NCI-H2196 treated with DMSO at 0.1 percent for 48 hours (cell line): ENCODE results near the gene PRKN.

Experiments
- DNase-seq: peaks from one replicate; lab custom pipeline; 2025; ENCODE audit not compliant: unreplicated experiment; lab: John Stamatoyannopoulos, UW

The PRKN gene

GRCh38 chr6:161412795-161413194 lies 1314.8 kb downstream of the PRKN start:
- no peak for DNase-seq

- DNase-seq: no peak
These were observed 1316.2 kb downstream of the PRKN start for GRCh38 chr6:161411265-161411944.

DNA sequence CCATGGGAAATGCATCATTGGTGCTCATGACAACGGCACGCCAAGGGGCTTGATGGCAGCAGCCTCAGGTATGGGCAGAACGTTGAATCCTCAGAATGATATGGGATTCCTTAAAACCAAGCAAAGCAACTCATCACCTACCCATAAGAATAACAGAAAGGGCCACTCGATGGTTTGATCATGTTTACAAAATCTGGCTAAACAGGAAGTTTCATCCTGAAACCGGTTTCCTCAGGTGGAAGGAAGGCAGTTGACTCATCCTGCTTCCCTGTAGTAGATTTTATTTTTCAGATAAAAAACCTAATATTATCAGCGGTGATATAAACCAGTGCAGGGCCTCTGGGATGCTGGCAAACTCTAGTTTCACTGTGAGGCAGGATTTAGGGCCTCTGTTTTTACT lies 1316.8 kb downstream of the PRKN start:
- DNase-seq: no peak

DNA sequence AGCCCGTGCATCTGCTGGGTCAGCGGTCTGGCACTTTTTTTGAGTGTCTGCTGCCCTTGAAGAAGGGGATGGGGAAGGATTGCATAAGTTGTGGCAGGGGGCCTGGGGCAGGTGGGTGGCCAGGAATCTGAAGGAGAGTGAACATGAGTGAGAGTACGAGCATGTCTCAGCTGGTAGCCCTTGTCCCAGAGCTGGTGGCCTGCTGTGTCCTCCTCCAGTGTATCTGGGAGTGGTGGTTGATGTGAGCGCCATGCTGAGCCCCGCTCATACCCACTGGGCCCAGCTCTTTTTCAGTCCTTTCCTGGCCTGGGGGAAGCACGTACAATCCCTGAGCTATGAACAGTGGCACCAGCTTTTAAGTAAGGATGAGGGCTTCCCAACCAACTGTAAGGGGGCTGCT lies 1317.5 kb downstream of the PRKN start:
- no peak for DNase-seq

DNA sequence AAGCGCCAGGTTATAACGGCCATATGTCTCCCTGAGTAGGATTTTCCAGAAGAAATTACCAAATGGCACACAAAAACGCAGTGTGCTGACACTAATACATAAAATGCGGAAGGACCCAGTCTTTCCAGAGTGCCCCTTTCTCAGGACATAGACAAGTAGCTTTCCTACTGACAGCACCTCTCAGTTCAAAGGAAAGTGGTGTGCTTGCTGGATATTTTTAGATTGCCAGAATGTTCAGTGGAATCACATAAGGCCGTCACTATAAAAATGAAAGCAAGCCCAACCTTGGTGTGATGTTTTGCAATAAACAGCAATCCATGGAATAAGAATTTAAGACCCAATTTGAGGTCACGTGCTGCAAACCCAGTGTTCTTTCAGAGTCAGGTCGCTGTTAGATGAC lies 1318.2 kb downstream of the PRKN start:
- DNase-seq: no peak

DNA sequence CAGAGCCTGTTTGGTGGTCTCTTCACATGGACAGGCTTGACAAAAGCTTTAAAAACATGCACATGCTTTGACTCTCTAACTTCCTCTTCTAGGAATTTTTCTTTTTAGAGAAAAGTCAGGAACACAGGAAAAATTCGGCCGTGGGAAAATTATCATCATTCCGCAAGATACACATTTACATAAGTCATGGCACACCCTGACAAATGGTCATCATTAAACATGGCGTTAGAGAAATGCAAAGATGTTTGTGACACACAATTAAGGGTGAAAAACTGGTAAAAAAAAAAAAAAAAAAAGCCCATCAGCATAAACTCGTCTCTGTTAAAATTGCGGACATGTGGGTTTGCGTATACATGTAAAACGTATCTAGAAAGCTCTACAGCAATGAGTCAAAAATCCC lies 1319.5 kb downstream of the PRKN start:
- no peak for DNase-seq

- no peak for DNase-seq
These were observed 1320.0 kb downstream of the PRKN start for GRCh38 chr6:161407581-161407980.

GRCh38 chr6:161407115-161407514 lies 1320.5 kb downstream of the PRKN start:
- DNase-seq: no peak

DNA sequence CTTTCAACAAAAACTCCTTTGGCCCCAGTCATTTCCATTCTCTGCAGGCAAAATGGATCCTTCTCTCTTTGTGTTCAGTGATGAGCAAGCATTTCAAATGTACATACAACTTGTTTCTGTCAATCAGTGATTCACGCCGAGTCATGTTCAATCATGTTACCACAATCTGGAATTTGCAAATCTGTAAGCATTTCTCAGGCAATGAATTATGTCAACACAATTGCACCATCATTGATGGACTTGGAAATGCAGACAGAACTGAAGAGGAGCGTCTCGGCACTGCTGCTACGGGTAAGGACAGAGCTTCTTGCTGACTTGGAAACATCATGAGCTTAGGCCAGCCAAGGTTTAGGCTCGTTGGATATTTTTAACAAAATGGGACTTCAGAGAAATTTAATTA lies 1320.9 kb downstream of the PRKN start:
- no peak for DNase-seq

DNA sequence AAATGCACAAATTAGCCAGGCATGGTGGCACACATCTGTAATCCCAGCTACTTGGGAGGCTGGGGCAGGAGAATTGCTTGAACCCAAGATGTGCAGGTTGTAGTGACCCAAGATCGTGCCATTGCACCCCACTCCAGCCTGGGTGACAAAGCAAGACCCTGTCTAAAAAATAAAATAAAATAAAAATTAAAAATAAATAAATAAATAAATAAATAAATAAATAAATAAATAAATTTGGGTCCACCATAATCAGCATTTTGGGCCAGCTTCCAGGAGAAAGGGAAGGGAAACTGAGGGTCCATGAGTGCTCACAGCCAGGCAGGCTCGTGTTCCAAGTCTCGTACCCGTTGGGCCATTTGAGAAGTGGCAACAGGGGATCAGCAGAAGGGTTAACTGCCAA lies 1322.1 kb downstream of the PRKN start:
- no peak for DNase-seq

GRCh38 chr6:161403717-161404116 lies 1323.8 kb downstream of the PRKN start:
- no peak for DNase-seq

GRCh38 chr6:161401587-161402309 lies 1325.8 kb downstream of the PRKN start:
- no peak for DNase-seq

GRCh38 chr6:161400671-161401070 lies 1326.9 kb downstream of the PRKN start:
- no peak for DNase-seq

DNA sequence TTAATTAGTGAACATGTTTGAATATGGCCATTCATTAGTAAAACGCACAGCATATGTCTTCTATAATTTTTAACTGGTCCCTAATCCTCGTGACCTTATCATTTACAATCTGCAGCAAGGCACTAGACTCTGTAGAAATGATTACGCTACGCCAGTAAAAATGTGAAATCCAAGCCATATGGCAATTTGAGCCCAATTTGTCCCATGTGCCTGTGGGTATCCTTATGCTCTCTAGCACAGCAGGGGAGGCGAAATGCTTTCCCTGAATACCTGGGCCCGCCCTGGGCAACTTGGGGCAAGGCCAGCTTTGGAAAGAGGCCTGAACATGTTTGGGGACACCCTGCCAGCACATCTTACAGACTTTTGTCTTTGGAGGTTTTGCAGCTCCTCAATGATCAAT lies 1331.0 kb downstream of the PRKN start:
- no peak for DNase-seq

- DNase-seq: no peak
These were observed 1331.8 kb downstream of the PRKN start for GRCh38 chr6:161395716-161396231.

- DNase-seq: no peak
These were observed 1333.1 kb downstream of the PRKN start for GRCh38 chr6:161394437-161394836.

DNA sequence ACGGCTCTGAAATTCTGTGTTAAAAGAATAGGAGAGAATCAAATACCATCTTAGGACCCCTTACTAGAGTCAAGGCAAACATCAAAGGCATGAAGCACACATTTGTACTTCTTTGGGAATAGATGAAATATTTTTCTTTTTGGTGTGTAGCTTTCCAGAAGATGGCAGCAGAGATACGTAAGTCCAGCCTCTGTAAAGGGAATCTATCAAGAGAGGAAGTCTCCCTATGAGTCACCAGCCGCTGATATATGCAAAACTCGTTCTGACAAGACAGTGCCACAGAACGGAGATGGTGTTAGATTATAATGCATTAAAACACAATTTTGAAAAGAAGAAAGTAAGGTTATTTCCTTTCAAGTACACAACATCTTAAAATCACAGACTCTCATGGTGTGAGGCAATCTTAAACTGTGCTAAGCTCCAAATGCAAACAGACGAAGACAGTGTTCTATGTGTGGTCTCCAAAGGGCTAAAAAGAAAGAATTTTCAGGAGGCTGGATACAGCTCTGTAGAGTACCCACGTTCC lies 1333.7 kb downstream of the PRKN start:
- peak; percentile 6 for DNase-seq

DNA sequence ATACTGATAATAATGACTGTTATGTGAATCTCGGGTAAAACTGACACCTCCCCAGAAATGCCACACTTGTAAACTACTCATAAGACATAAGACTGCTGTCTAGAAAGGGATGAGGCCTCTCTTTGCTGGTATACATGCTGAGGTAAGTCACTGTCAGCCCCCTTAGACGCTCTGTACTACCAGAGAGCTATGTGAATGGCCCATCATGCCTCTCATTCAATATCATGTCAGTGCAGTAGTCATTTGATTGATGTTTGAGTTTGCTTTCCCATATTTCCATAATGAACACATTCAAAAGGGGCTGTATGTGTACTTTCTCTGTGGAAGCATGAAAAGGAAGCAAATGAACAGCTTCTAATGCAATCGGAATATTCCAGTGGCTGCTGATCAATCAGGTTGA lies 1334.3 kb downstream of the PRKN start:
- no peak for DNase-seq

- no peak for DNase-seq
These were observed 1337.8 kb downstream of the PRKN start for GRCh38 chr6:161389756-161390155.

GRCh38 chr6:161383951-161384350 lies 1343.6 kb downstream of the PRKN start:
- DNase-seq: no peak

DNA sequence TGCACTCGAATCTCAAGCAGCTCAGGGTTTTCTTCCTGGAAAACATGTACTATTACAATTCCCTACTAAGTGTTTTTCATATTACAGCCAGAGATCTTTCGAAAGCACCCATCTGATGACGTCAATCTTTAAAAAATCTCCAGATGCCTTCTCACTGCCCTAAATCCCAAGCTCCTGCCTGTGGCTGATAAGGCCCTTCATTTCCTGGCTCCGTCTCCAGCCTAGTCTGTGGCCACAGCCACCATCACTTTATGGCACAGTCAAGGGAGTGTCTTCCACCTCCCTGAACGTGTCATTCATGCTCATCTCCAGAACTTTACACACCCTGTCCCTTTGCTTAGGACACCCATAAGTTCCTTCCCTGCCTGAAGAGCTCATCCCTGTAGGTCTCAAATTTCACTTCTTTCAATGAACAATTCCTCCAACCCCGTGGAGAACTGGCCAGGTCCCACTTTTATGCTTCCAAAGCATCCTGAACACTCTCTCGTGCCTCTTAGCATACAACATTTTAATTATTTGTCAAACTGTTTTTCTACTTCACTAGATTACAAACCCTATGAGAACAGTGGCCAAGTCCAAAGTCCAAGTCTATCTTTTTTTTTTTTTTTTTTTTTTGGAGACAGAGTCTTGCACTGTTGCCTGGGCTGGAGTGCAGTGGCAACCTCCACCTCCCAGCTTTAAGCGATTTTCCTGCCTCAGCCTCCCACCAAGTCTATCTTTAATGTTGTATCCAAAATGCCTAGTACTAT lies 1347.6 kb downstream of the PRKN start:
- DNase-seq: no peak

DNA sequence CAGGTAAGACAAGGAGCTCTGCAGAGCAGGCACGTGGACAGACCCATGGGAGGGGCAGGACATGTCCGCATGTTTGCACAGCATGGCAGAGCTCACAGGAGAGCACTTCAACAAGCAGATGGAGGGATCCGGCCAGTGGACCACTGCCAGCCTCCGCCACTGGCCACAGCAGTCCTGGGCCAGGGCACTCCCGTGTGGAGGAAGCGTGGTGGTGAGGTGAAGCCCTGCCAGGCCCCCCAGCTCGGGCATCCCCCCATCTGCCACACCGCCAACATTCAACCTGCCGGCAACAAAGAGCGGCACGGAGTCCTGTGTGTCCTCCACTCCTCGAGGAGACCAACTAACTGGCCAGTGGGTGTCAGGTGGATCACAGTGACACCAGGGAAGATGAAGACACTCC lies 1349.5 kb downstream of the PRKN start:
- no peak for DNase-seq
